HG03520 (cell line): ENCODE results near the gene LOXL1.

Experiments
- ATAC-seq: cut with Tn5 transposase; IDR thresholded peaks from one replicate; pipeline ENCODE4 v1.9.1; 2021; ENCODE audit warnings: mild to moderate bottlenecking, moderate library complexity; ENCODE audit not compliant: unreplicated experiment

Gene LOXL1

GRCh38 chr15:73926219-73927002 lies at the start of gene LOXL1:
Gene LOXL1, plus strand, starts transcription at chr15:73926462. Its CDS starts 322 bp downstream, at chr15:73926784.
- ATAC-seq = no peak

GRCh38 chr15:73879426-73879825 lies 46.8 kb upstream of the LOXL1 start:
- no peak for ATAC-seq

- no peak for ATAC-seq
Observed at GRCh38 chr15:73881579-73882320, 44.5 kb upstream of the LOXL1 start.

- no peak for ATAC-seq
Observed at GRCh38 chr15:73882761-73883419, 43.4 kb upstream of the LOXL1 start.

GRCh38 chr15:73884159-73884558 lies 42.1 kb upstream of the LOXL1 start:
- ATAC-seq = no peak

- ATAC-seq = no peak
Observed at GRCh38 chr15:73885954-73886700, 40.1 kb upstream of the LOXL1 start.

- ATAC-seq = no peak
Observed at GRCh38 chr15:73886717-73887345, 39.4 kb upstream of the LOXL1 start.

GRCh38 chr15:73887481-73887880 lies 38.8 kb upstream of the LOXL1 start:
- no peak for ATAC-seq

GRCh38 chr15:73888224-73889041 lies 37.8 kb upstream of the LOXL1 start:
- ATAC-seq = no peak

GRCh38 chr15:73889053-73889761 lies 37.1 kb upstream of the LOXL1 start:
- no peak for ATAC-seq

- ATAC-seq = no peak
Observed at GRCh38 chr15:73889762-73890124, 36.5 kb upstream of the LOXL1 start.

GRCh38 chr15:73891328-73892315 lies 34.6 kb upstream of the LOXL1 start:
- ATAC-seq = no peak

GRCh38 chr15:73892446-73893226 lies 33.6 kb upstream of the LOXL1 start:
- ATAC-seq = no peak

- no peak for ATAC-seq
Observed at GRCh38 chr15:73894133-73894814, 32.0 kb upstream of the LOXL1 start.

- ATAC-seq = no peak
Observed at GRCh38 chr15:73897441-73898261, 28.6 kb upstream of the LOXL1 start.
